Gastroesophageal sphincter (tissue), 3 donors: Measurements from ENCODE around the gene ESM1.

Source experiments
- EP300 ChIP-seq: sonication (generic); formaldehyde crosslinking; IDR thresholded peaks from one replicate; pipeline ENCODE4 v1.6.1; 2017; ENCODE audit warnings: antibody characterized with exemption, mild to moderate bottlenecking
- POLR2AphosphoS5 ChIP-seq: sonication (generic); formaldehyde crosslinking; IDR thresholded peaks from one replicate; pipeline ENCODE4 v1.6.1; 2017; ENCODE audit warnings: antibody characterized with exemption
- TF ChIP-seq, protein P1 (sequence below), 4 experiments: fragments of 200-600 bp in 2 of 4; fragments of 450-650 bp in 2 of 4; sonication (generic) in 1 of 4; IDR thresholded peaks; one replicate each; pipeline ENCODE4 v1.5.1; 2017 to 2019; ENCODE audit warnings: antibody characterized with exemption in 4 of 4, mild to moderate bottlenecking in 2 of 4, moderate library complexity in 2 of 4

DNA sequence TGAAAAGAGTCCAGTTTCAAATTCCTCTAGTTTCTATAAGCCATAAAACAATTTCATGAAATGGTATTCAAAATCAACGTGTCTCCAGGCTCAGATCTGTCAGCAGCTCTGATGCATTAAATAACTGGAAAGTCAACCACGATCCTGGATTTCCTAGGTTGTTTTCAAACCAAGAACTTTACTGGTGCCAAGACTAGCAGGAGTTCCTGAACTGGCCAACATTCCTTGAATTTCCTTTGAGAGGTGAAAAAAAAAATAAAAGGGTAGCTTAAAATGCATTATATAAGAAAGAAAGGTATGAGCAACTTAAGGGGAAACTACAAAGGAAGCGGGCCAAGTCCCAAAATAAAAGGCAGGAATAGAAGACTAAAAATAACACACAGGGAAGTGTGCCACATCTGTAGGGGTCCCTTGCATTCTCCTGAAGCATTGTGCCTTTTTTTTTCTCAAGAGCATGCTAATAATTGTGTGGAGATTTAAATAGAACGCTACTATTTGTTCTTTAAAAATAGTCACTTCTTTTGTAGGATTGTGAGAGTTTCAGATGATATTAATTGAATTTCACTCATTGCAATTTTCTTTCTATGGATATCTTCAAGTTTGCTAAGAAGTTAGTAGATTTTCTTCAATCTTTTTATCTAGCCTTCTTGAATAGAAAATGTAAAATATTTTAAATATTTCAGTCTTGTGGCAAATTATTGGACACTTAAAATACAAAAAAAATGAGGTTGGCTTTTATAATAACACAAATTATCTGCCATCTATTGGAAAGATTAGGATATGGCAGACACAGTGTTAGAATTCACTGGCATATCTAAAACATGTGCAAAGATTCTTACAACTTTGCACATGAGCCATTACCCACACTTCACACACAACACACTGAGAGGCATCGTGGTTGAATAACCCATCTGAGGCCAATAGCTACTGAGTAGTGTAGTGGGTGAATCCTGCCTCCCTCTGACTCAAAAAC lies 15.3 kb downstream of the ESM1 start:
- TF ChIP-seq, protein P1, sequence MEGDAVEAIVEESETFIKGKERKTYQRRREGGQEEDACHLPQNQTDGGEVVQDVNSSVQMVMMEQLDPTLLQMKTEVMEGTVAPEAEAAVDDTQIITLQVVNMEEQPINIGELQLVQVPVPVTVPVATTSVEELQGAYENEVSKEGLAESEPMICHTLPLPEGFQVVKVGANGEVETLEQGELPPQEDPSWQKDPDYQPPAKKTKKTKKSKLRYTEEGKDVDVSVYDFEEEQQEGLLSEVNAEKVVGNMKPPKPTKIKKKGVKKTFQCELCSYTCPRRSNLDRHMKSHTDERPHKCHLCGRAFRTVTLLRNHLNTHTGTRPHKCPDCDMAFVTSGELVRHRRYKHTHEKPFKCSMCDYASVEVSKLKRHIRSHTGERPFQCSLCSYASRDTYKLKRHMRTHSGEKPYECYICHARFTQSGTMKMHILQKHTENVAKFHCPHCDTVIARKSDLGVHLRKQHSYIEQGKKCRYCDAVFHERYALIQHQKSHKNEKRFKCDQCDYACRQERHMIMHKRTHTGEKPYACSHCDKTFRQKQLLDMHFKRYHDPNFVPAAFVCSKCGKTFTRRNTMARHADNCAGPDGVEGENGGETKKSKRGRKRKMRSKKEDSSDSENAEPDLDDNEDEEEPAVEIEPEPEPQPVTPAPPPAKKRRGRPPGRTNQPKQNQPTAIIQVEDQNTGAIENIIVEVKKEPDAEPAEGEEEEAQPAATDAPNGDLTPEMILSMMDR (IDR thresholded peaks at IDR 0.05), result no peak
- TF ChIP-seq POLR2AphosphoS5 (no peak), EP300 (no peak)
